ENCODE results near the gene SUSD1. TPM values are rescaled to one million over a fixed set of nuclear protein-coding genes. Genes with fewer than 3 reads are reported as not detected.

Gene SUSD1
- total and polyA plus RNA-seq, 9 donors, result 1.1 to 21.0 (median 3.4) TPM

GRCh38 chr9:112069318-112070169 is 105.6 kb downstream of the SUSD1 start:
- Histone ChIP-seq H3K9me3 (no peaks in the 10 kb centered on the region), H3K27ac (no peak overlapping the region), H3K27me3 (no peaks in the 10 kb centered on the region), H3K4me1 (ENCODE audit: insufficient read depth) (no peaks in the 10 kb centered on the region), H3K4me3 (no peak overlapping the region), H3K36me3 (no peaks in the 10 kb centered on the region)
- intact Hi-C loops (cut with DNase I), result loop anchor here (5.0 to 10.0 kb wide), 3 partner anchors 172 to 475 kb away; partner anchors contain the start of genes PTGR1 (in 2 of the 4) and UGCG (in 1 of the 4)
- no peak for DNase-seq
- 85 to 89% (median 86%) methylated on average over 15 of the region's 15 CpGs for WGBS, 3 donors
- TF ChIP-seq EP300 (IDR thresholded peaks at IDR 0.05) (no peak), CTCF (IDR thresholded peaks at IDR 0.05) (no peak), POLR2A (IDR thresholded peaks at IDR 0.05) (no peak)

- TF ChIP-seq POLR2A (IDR thresholded peaks at IDR 0.05), result no peak
- TF ChIP-seq EP300 (IDR thresholded peaks at IDR 0.05), result no peak
- TF ChIP-seq CTCF (IDR thresholded peaks at IDR 0.05), result no peak
- Histone ChIP-seq H3K27me3 (no peaks in the 10 kb centered on the region), H3K4me1 (ENCODE audit: insufficient read depth) (no peaks in the 10 kb centered on the region), H3K4me3 (no peak overlapping the region), H3K36me3 (no peaks in the 10 kb centered on the region), H3K9me3 (no peaks in the 10 kb centered on the region), H3K27ac (no peak overlapping the region)
- DNase-seq, result no peak
- 86 to 92% (median 87%) methylated on average over 14 of the region's 14 CpGs for WGBS, 3 donors
- intact Hi-C loops (cut with DNase I), result no loop called here
Measured at GRCh38 chr9:112065806-112066606, 109.1 kb downstream of the SUSD1 start.

DNA sequence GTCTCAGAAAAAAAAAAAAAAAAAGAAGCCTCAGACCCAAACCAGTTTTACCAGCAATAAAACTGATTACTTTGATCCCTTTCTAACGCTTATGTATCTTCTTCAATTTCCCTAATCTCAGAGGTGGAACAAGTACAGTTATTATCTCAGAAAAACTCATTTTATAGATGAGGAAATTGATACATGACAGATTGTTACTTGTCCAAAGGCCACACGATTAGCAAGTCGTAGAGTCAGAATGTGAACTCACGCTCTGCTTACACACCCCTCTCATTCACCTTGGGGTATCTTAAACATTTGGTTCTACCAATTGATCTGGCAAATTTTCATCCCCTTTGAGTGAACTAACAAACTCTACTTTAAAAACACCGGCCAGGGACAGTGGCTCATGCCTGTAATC is 110.2 kb downstream of the SUSD1 start:
- no peak overlapping the region for H3K27ac ChIP-seq
- 93 to 97% (median 96%) methylated on average over 5 of the region's 5 CpGs for WGBS, 3 donors

More for the DNA sequence above, 110.2 kb downstream of the SUSD1 start:
- Histone ChIP-seq H3K36me3 (no peaks in the 10 kb centered on the region), H3K9me3 (no peaks in the 10 kb centered on the region), H3K4me3 (no peak overlapping the region), H3K27me3 (no peaks in the 10 kb centered on the region), H3K4me1 (ENCODE audit: insufficient read depth) (no peaks in the 10 kb centered on the region)
- TF ChIP-seq EP300 (IDR thresholded peaks at IDR 0.05) (no peak), POLR2A (IDR thresholded peaks at IDR 0.05) (no peak), CTCF (IDR thresholded peaks at IDR 0.05) (no peak)
- DNase-seq, result no peak
- intact Hi-C loops (cut with DNase I), result no loop called here

Data from ovary (tissue), 9 donors.